HG02759 (cell line): ENCODE results near the gene RNF10.
"Not testable (repeated sequence)": the region's sequence is repeated elsewhere in the genome, so short reads cannot be mapped to it uniquely, and the experiment has no call there.

Source experiments
- ATAC-seq: cut with Tn5 transposase; IDR thresholded peaks from one replicate; pipeline ENCODE4 v1.9.1; 2021; ENCODE audit warnings: mild to moderate bottlenecking, moderate library complexity; ENCODE audit not compliant: unreplicated experiment

Gene RNF10

DNA sequence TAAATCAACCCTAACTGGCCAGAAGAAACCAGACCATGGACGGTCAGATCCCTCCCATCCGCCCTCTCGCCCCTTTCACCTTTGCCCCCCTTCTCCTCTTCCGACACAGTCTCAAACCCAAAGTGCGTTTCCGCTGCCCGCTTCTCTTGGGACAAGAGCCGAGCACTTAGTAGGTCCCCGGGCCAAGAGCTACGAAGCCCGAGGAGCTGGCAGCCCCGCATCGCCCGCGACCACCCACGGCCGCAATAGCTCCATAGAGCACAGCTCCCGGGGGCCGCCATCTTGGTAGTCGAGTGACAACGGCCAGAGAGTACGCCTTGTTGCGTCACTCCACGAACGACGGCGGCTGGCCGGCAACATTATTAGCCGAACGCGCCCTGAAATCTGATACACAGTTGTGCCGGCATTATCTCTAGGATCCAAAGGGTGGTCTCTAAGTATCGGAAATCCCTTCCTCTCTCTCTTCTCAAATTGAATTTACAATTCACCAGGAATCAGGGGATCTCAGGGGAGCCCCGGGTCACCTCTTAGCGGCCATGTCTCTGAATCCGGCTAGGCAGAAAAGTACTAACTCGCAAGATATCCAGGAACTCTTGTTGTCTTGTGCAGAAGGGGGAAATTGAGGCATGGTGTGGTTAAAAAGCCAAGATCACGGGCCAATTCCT is 5.2 kb upstream of the RNF10 start, which contains the start of gene COQ5:
Gene COQ5 (minus strand): TSS at position 298 of the 665 bp plus-strand sequence. CDS start 17 bp downstream, at position 281.
- peak; percentile 83 for ATAC-seq

- no peak for ATAC-seq
Observed at GRCh38 chr12:120529641-120530417, 4.3 kb upstream of the RNF10 start.

GRCh38 chr12:120530418-120530761 is 3.8 kb upstream of the RNF10 start:
- not testable (repeated sequence) for ATAC-seq

DNA sequence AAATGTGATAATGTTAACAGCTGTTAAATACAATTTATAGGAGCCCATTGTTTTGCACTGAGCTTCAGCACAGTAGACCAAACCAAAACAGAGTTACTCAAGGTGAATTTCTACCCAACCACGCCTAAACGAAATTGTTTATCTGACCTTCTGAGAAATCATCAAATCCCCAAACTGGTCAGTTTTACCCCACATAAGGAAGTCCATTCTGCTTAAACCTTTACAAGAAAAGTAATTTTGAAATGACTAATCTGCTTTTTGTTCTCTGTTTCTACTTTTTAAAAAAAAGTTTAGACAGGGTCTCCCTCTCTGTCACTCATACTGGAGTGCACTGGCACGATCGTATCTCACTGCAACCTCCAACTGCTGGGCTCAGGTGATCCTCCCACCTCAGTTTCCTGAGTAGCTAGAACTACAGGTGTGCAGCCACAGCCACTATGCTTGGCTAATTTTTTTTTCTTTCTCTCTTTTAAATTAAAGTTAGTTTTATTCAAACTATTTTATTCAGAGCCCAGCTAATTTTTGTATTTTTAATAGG is 1.4 kb upstream of the RNF10 start:
- no peak for ATAC-seq

- peak; percentile 43 for ATAC-seq
Observed at GRCh38 chr12:120534703-120535655, 823 bp downstream of the RNF10 start.

- ATAC-seq = no peak
Observed at GRCh38 chr12:120536064-120536791, 2.1 kb downstream of the RNF10 start.

GRCh38 chr12:120537856-120538220 is 3.7 kb downstream of the RNF10 start:
- no peak for ATAC-seq

- ATAC-seq = no peak
Observed at GRCh38 chr12:120538281-120539156, 4.4 kb downstream of the RNF10 start.

- no peak for ATAC-seq
Observed at GRCh38 chr12:120539303-120539702, 5.1 kb downstream of the RNF10 start.

GRCh38 chr12:120540445-120540844 is 6.3 kb downstream of the RNF10 start:
- ATAC-seq = no peak

DNA sequence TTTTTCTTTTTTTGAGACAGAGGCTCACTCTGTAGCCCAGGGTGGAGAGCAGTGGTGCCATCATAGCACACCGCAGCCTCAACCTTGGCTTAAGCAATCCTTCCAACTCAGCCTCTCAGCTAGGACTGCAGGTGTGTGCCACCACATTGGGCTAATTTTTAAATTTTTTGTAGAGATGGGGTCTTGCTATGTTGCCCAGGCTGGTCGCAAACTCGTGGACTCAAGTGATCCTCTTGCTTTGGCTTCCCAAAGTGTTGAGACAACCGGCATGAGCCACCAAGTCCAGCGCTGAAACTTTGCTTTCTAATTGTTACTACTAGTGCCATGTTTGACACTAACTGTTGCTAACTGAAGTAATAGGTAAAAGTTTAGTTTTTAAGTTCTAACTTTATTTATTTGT is 8.0 kb downstream of the RNF10 start:
- no peak for ATAC-seq

DNA sequence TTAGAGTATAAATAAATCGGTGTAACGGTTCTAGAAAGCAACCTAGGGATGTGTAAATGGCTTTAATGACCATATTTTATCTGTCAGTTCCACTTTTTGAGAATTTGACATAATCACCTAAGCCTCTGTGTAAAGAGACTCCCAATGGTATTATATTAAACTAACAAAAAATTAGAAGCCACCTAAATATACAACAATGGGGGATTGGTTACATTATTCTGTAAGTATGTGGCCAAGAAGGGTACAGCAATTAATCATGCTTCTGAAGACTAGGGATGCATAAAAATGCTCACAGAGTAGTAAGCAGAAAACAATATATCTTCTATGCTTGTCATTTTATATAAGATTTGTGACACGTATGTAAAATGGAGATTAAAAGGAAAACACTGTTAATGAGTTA is 10.5 kb downstream of the RNF10 start:
- ATAC-seq = no peak

DNA sequence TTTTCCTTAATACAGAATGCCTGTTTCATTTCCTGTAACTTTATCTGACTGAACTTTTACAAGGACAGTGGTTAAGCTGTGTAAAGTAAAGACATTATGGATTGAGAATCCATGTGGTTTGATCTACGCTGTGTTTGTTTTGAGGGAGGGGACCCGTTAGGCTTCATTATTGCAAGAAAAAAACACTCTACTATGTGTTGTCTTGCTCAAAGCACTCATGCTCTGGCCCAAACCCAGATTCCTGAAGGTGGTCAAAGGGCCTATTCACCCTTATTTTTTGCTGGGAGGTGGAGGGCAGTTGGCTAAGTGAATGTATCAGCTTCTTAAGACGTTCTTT is 11.9 kb downstream of the RNF10 start:
- no peak for ATAC-seq

GRCh38 chr12:120554678-120555077 is 20.5 kb downstream of the RNF10 start:
- no peak for ATAC-seq

DNA sequence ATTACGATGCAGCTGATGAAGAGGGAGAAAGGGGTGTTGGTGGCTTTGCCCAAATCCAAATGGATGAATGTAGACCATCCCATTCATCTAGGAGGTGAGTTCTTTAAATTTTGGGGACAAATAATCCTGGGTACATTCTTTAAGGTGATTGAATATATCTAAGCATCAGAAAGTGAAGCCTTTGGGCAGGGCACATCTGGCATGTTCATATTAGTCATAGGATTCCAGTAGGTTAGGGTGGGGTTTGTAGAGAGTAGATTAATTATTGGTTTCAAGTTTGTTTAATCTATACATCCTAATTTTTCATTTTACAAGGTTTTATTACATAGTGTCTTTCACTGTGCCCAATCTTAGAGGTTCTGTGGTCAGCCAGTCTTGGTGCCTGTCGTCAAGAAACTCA is 23.4 kb downstream of the RNF10 start:
- no peak for ATAC-seq

DNA sequence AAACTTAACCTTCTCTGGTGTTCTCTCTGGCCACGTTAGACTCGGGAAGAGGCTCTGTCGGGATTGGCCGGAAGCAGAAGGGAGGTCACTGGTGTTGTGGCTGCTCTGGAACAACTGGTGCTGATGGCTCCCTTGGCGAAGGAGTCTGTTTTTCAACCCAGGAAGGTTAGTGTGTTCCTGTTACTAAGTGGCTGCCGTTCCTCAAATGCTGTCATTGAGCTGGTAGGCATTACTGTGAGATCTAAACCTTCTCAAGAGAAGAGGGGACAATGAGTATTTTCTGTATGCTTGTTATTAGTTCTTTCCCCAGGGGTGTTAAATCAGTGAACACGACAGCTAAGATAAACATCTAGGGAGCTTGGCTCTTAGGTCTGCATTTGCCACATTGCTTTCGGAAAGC is 28.8 kb downstream of the RNF10 start:
- ATAC-seq = no peak

- no peak for ATAC-seq
Observed at GRCh38 chr12:120563495-120563894, 29.3 kb downstream of the RNF10 start.

DNA sequence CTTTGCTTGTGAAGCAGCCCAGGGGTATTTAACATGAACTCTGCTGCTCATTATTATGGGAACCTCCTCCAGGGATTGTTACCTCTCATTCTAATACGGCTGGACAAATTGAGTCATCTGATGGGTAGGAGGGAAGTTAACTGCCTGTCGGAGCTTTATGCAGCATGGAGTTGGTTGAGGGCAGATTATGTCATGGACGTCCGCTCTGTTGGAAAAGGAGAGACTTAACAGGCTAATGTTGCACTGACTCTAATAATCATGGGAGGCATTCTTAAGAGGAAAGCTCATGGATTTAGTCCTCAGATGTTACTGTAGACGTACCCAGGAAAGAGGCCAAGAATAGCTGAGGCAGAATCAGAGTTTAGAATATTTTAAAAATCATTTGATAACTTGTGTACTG is 37.1 kb downstream of the RNF10 start:
- ATAC-seq = no peak

GRCh38 chr12:120573560-120573959 is 39.4 kb downstream of the RNF10 start:
- no peak for ATAC-seq

GRCh38 chr12:120574106-120574505 is 40.0 kb downstream of the RNF10 start:
- ATAC-seq = no peak
